ENCODE measurements around the gene ZCWPW1.
"Not testable (repeated sequence)": the region's sequence is repeated elsewhere in the genome, so short reads cannot be mapped to it uniquely, and the experiment has no call there.

The ZCWPW1 gene

GRCh38 chr7:100411101-100411500, 17.4 kb downstream of the ZCWPW1 start:
- intact Hi-C loops (cut with DNase I): no loop called here
- no peak for DNase-seq

- intact Hi-C loops (cut with DNase I): no loop called here
- peak in 1 of 10 donors; percentile 6 for DNase-seq
Observed at GRCh38 chr7:100407285-100408180, 21.0 kb downstream of the ZCWPW1 start.

GRCh38 chr7:100406767-100407166, 21.7 kb downstream of the ZCWPW1 start:
- intact Hi-C loops (cut with DNase I): no loop called here
- DNase-seq: no peak

GRCh38 chr7:100402241-100402640, 26.3 kb downstream of the ZCWPW1 start:
- DNase-seq: no peak
- intact Hi-C loops (cut with DNase I): no loop called here

- intact Hi-C loops (cut with DNase I): no loop called here
- no peak for DNase-seq
Observed at GRCh38 chr7:100401811-100402210, 26.7 kb downstream of the ZCWPW1 start.

GRCh38 chr7:100400656-100401055, 27.8 kb downstream of the ZCWPW1 start:
- intact Hi-C loops (cut with DNase I): loop anchor here (1.0 kb wide), 1 partner anchor 10 kb away; no protein-coding TSS in a partner anchor
- no peak for DNase-seq

GRCh38 chr7:100400041-100400440, 28.5 kb downstream of the ZCWPW1 start:
- intact Hi-C loops (cut with DNase I): loop anchor here (1.0 kb wide), 1 partner anchor 10 kb away; no protein-coding TSS in a partner anchor
- DNase-seq: no peak

GRCh38 chr7:100398239-100398638, 30.3 kb downstream of the ZCWPW1 start:
- DNase-seq: no peak

GRCh38 chr7:100397315-100398081, 31.0 kb downstream of the ZCWPW1 start:
- intact Hi-C loops (cut with DNase I): no loop called here

More at GRCh38 chr7:100398239-100398638, 30.3 kb downstream of the ZCWPW1 start:
- intact Hi-C loops (cut with DNase I): no loop called here

GRCh38 chr7:100396421-100396982, 32.0 kb downstream of the ZCWPW1 start:
- DNase-seq: no peak
- intact Hi-C loops (cut with DNase I): no loop called here

More at GRCh38 chr7:100397315-100398081, 31.0 kb downstream of the ZCWPW1 start:
- DNase-seq: no peak

- no peak for DNase-seq
- intact Hi-C loops (cut with DNase I): no loop called here
Observed at GRCh38 chr7:100394077-100394476, 34.4 kb downstream of the ZCWPW1 start.

GRCh38 chr7:100393233-100393905, 35.1 kb downstream of the ZCWPW1 start:
- intact Hi-C loops (cut with DNase I): no loop called here
- DNase-seq: no peak

- no peak for DNase-seq
- intact Hi-C loops (cut with DNase I): loop anchor here (1.0 kb wide), 1 partner anchor 10 kb away; no protein-coding TSS in a partner anchor
Observed at GRCh38 chr7:100390286-100391009, 38.1 kb downstream of the ZCWPW1 start.

- intact Hi-C loops (cut with DNase I): loop anchor here (1.0 kb wide), 1 partner anchor 11 kb away; no protein-coding TSS in a partner anchor
- DNase-seq: no peak
Observed at GRCh38 chr7:100389437-100390088, 38.9 kb downstream of the ZCWPW1 start.

GRCh38 chr7:100387695-100388094, 40.8 kb downstream of the ZCWPW1 start:
- intact Hi-C loops (cut with DNase I): no loop called here

GRCh38 chr7:100386940-100387339, 41.6 kb downstream of the ZCWPW1 start:
- DNase-seq: no peak
- intact Hi-C loops (cut with DNase I): no loop called here

More at GRCh38 chr7:100387695-100388094, 40.8 kb downstream of the ZCWPW1 start:
- DNase-seq: no peak

GRCh38 chr7:100384628-100385294, 43.7 kb downstream of the ZCWPW1 start:
- DNase-seq: no peak
- intact Hi-C loops (cut with DNase I): no loop called here

GRCh38 chr7:100382234-100382853, 46.2 kb downstream of the ZCWPW1 start:
- intact Hi-C loops (cut with DNase I); DNase-seq: not testable (repeated sequence)

Data from posterior cingulate gyrus (tissue), 11 donors.